ENCODE measurements around the gene MAFG.
"Not testable (repeated sequence)": the region's sequence is repeated elsewhere in the genome, so short reads cannot be mapped to it uniquely, and the experiment has no call there.

Gene MAFG

GRCh38 chr17:81921996-81922565 is 5.5 kb downstream of the MAFG start:
- no peak for DNase-seq

DNA sequence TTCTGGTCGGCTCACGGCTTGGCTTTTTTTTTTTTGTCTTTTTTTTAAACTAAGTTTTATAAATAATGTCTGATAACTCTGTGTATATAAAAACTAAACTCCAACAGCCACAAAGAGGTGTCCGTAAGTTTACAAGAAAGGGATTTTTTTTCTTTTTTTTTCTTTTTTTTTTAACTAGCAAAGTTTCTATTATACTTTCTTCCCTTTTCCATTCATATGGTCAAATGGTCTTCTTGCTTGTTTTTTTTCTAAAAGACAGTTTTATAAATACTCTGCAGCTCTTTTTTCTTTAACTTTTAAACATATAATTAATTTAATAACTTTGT is 6.0 kb downstream of the MAFG start:
- DNase-seq: no peak

GRCh38 chr17:81920612-81921536 is 6.7 kb downstream of the MAFG start:
- no peak for DNase-seq

GRCh38 chr17:81918832-81919545 is 8.5 kb downstream of the MAFG start:
- DNase-seq: no peak

- DNase-seq: not testable (repeated sequence)
Observed at GRCh38 chr17:81918333-81918669, 9.2 kb downstream of the MAFG start.

DNA sequence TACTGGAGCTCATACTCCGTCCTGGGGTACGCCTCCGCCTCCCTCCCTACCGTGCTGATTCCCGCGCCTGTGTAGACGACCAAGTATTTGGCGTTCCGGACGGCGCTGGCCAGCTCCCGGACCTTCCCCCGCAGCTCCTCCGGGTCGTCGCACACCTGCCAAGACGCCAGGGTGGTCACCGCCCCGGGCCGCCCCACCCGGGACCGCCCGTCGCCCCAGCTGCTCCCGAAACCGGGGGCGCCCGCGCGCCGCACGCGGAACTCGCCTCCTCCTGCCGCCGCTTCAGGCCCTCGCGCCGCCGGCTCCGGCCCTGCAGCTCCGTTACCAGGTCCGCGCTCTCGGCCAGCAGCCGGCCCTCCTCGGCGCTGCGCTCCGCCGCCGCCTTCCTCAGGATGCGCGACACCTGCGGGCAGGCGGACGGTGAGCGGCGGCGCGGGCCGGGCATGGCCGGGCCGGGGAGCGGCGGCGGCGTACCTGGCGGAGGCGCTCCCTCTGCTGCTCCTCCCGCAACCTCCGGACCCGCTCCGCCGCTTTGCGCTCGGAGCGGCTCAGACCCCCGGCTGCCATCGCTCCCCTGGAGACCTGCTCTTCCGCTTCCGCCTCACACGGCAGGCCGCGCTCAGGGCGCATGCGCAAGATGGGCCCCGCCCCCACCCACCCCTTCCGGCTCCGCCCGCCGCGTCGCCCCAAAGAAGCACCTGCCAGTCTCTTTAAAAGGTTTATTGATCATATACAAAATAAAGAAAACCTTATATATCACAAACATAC is 9.8 kb downstream of the MAFG start, which contains the start of gene SIRT7:
SIRT7 (minus strand) TSS at position 612 of the 768 bp plus-strand sequence; CDS start at position 567, 45 bp downstream.
- peak; percentile 88 for DNase-seq

DNA sequence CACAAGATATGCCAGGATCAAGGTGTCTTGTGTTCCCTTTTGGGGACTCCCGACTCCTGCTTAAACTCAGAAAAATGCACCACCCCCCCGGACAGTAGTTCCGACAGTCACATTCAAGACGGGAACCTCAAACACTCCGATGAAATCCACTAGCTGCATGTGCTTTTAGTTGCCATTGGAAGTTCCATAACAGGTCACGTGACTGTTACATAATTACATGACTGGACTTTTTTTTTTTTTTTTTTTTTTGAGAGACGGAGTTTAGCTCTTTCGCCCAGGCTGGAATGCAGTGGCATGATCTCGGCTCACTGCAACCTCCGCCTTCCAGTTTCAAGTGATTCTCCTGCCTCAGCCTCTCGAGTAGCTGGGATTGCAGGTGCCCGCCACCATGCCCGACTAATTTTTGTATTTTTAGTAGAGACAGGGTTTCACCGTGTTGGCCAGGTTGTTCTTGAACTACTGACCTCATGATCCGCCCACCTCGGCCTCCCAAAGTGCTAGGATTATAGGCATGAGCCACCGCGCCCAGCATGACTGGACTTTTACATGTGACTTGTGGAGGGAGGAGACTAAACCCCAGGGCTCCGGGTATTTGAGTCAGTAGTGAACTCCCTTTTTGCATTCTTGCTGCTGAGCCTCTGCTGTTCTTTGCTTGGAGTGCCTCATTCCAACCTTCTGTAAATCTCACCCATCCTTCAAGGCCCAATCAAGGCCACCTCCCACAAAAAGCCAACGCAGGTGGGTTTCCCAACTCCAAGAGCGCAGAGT is 11.1 kb downstream of the MAFG start:
- no peak for DNase-seq

GRCh38 chr17:81915331-81915730 is 12.2 kb downstream of the MAFG start:
- DNase-seq: no peak

- no peak for DNase-seq
Observed at GRCh38 chr17:81914103-81914850, 13.3 kb downstream of the MAFG start.

GRCh38 chr17:81913394-81914102 is 14.0 kb downstream of the MAFG start:
- DNase-seq: no peak

GRCh38 chr17:81912441-81913309 is 14.9 kb downstream of the MAFG start:
- no peak for DNase-seq

- no peak for DNase-seq
Observed at GRCh38 chr17:81911969-81912368, 15.6 kb downstream of the MAFG start.

DNA sequence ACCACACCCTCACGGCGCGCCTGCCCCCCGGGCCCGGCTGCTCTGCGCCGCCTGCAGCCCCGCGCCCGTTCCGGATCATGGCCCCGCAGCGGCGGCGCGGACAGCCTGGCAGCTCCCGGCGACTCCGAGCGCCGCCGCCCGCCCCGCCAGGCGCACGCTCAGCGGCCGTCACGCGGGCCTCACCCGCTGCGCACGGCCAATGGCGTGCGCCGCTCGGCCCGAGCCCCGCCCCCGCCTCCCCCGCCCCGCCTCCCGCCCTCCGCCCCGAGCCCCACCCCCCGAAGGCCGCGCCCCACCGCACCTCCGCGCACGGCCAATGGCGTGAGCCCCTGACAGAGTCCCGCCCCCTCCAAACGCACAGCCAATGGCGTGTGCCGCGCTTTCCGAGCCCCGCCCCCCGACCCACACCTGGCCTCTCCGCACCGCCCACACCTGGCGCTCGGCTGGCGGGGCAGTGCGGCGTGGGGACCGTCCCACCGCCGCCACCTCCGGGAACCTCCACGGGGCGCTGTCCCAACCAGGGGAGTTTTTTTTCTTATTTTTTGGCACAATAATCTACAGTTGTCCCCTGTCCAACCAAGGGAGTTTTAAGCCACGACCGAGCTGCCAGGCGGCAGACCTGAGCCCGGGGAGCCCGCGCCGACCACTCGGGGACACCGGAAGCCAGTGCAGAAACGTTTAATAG is 16.1 kb downstream of the MAFG start, which contains the start of gene PCYT2:
PCYT2 (minus strand) TSS at position 123 of the 685 bp plus-strand sequence; CDS start at position 79, 44 bp downstream.
- DNase-seq: peak; percentile 95

GRCh38 chr17:81910840-81911276 is 16.7 kb downstream of the MAFG start:
- no peak for DNase-seq

GRCh38 chr17:81909966-81910839 is 17.3 kb downstream of the MAFG start:
- no peak for DNase-seq

- no peak for DNase-seq
Observed at GRCh38 chr17:81909231-81909630, 18.3 kb downstream of the MAFG start.

DNA sequence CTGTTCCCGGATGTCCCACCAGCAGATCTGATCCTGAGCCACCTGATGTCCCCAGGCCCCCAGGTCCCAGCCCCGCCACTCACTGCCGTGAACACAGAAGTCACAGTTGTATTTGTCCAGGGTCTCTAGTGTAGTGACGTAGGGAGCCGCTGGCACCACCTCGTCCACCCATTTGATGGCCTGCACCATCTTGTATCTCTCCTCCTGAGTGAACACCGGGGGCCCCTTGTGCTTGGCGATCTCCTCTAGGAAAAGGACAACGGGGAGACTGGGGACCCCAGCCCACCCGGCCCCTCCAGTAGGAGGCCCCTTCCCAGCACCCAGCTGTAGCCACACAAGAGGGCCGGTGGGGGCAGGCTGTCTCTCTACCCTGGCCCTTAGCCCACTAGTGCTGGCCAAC is 18.7 kb downstream of the MAFG start:
- no peak for DNase-seq
